Body of pancreas (tissue), 4 donors: Measurements from ENCODE around the gene ADCY5. TPM values are rescaled to one million over a fixed set of nuclear protein-coding genes. Genes with fewer than 3 reads are reported as not detected.

Experiments
- ATAC-seq: fragments of 150-250 bp; one replicate; pipeline ENCODE4 v1.9.1; 2016
- DNase-seq, 4 donors: peaks; one replicate each; pipeline ENCODE4 v3.0.0-alpha.2; 2019
- H3K27ac ChIP-seq, 4 donors: fragments of 200-600 bp; sonication (generic); 1 replicate in 3 of 4; 2 replicates in 1 of 4; pipeline versions ENCODE4 v1.5.1 to v1.6.1; 2016 to 2019; ENCODE audit warnings: mild to moderate bottlenecking in 1 of 4, mixed read lengths in 1 of 4, moderate library complexity in 1 of 4
- H3K27me3 ChIP-seq, 2 donors: fragments of 200-600 bp; sonication (generic); one replicate each; pipeline ENCODE4 v1.6.0; 2016; ENCODE audit warnings: mild to moderate bottlenecking in 1 of 2
- H3K36me3 ChIP-seq, 2 donors: fragments of 200-600 bp; sonication (generic); replicated peaks in 1 of 2; 2 replicates each; pipeline ENCODE4 v1.5.1; 2016; ENCODE audit warnings: low read depth in 2 of 2; ENCODE audit not compliant: insufficient read depth in 1 of 2
- H3K4me1 ChIP-seq: fragments of 200-600 bp; sonication (generic); one replicate; pipeline ENCODE4 v1.6.0; 2016
- H3K4me3 ChIP-seq, 2 donors: fragments of 200-600 bp; sonication (generic); 1 replicate in 1 of 2; 2 replicates in 1 of 2; pipeline ENCODE4 v1.5.1; 2016 to 2019
- H3K9me3 ChIP-seq, 3 donors: fragments of 200-600 bp; sonication (generic); 1 replicate in 2 of 3; 2 replicates in 1 of 3; pipeline ENCODE4 v1.5.1; 2016
- POLR2A ChIP-seq, 3 donors: fragments of 450-650 bp; IDR thresholded peaks; one replicate each; pipeline ENCODE4 v1.6.1; 2016; ENCODE audit warnings: antibody characterized with exemption in 3 of 3, mild to moderate bottlenecking in 2 of 3
- WGBS, 2 donors: methylation state at CpG; one replicate each; pipeline ENCODE4 v1.1.5; 2017; 5-methylcytosine and 5-hydroxymethylcytosine counted together
- intact Hi-C: fragments of 100-400 bp; cut with DNase I; formaldehyde crosslinking; loops from one replicate; pipeline ENCODE4 v1.15.1; 2023
- total RNA-seq, 2 donors: library from RNA; depleted of rRNA; stranded (reverse); fragments of >200 nt; gene quantifications; one replicate each; pipeline ENCODE4 v1.1.0, GENCODE V29; 2016
- TF ChIP-seq, protein P1 (sequence below), 7 experiments: fragments of 450-650 bp in 4 of 7; fragments of 200-600 bp in 3 of 7; sonication (generic) in 3 of 7; IDR thresholded peaks; one replicate each; pipeline ENCODE4 v1.5.1; 2016 to 2019; ENCODE audit warnings: antibody characterized with exemption in 7 of 7

Gene ADCY5
- total RNA-seq, 2 donors from 2014 or later, result 10.6 to 18.8 TPM

DNA sequence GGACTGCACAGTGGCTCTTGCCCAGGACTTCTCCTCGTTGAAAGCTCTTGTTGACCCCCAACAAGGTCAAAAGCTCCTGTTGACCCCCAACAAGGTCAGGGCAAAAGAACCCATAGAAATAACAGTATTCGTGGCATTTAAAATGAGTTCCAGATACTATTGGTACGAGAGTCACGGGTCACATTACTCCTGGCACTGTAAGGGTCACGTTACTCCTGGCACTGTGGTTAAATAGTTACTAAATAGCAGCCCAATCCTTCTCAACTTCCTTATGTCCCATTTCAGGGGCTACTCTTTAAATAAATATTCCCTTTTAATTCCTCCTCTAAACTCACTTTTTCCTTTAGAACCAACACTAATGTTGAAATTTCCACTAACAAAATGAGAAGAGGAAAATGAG lies 18.2 kb upstream of the ADCY5 start:
- 21 to 28% methylated on average over 5 of the region's 5 CpGs for WGBS, 2 donors

DNA sequence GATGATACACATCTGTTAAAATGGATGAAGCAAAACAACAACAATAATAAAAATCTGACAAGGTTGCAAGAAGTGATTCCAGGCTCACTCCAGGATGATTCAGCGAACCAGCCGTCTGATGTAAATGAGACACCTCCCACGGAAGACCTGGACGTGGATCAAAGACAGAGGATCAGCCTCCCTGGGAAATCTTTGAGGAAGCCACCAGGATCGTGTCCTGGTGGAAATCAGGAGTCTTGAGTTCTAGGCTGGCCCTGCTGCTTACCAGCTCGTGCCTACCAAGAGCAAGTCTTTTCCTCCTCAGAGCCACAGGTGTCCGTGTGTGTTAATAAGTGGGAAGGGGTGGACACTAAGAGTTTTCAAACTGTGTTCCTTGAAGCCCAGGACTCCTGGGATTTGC lies 15.3 kb upstream of the ADCY5 start:
- H3K27me3 ChIP-seq, result no peaks in the 10 kb centered on the region
- no peaks in the 10 kb centered on the region for H3K36me3 ChIP-seq
- ATAC-seq, result no peak
- no peaks in the 10 kb centered on the region for H3K4me1 ChIP-seq
- no peak for DNase-seq
- TF ChIP-seq, protein P1, sequence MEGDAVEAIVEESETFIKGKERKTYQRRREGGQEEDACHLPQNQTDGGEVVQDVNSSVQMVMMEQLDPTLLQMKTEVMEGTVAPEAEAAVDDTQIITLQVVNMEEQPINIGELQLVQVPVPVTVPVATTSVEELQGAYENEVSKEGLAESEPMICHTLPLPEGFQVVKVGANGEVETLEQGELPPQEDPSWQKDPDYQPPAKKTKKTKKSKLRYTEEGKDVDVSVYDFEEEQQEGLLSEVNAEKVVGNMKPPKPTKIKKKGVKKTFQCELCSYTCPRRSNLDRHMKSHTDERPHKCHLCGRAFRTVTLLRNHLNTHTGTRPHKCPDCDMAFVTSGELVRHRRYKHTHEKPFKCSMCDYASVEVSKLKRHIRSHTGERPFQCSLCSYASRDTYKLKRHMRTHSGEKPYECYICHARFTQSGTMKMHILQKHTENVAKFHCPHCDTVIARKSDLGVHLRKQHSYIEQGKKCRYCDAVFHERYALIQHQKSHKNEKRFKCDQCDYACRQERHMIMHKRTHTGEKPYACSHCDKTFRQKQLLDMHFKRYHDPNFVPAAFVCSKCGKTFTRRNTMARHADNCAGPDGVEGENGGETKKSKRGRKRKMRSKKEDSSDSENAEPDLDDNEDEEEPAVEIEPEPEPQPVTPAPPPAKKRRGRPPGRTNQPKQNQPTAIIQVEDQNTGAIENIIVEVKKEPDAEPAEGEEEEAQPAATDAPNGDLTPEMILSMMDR (IDR thresholded peaks at IDR 0.05), result no peak
- no peak for TF ChIP-seq POLR2A (IDR thresholded peaks at IDR 0.05)
- intact Hi-C loops, result no loop called here
- no peak overlapping the region for H3K4me3 ChIP-seq
- H3K27ac ChIP-seq, result no peak overlapping the region
- 70 to 75% methylated on average over 7 of the region's 7 CpGs for WGBS, 2 donors
- H3K9me3 ChIP-seq, result no peaks in the 10 kb centered on the region

More for the DNA sequence above, 18.2 kb upstream of the ADCY5 start:
- H3K27ac ChIP-seq, result peak overlapping the region in 2 of 4 donors; percentile 27 to 43
- H3K27me3 ChIP-seq, result no peaks in the 10 kb centered on the region
- H3K36me3 ChIP-seq, result no peaks in the 10 kb centered on the region
- ATAC-seq (peak; percentile 74), DNase-seq (peak in 2 of 4 donors; percentile 20 to 25)
- H3K9me3 ChIP-seq, result no peaks in the 10 kb centered on the region
- no peak overlapping the region for H3K4me3 ChIP-seq
- TF ChIP-seq POLR2A (IDR thresholded peaks at IDR 0.05), result no peak
- TF ChIP-seq, protein P1 (IDR thresholded peaks at IDR 0.05), result no peak
- intact Hi-C loops, result no loop called here
- no peaks in the 10 kb centered on the region for H3K4me1 ChIP-seq

DNA sequence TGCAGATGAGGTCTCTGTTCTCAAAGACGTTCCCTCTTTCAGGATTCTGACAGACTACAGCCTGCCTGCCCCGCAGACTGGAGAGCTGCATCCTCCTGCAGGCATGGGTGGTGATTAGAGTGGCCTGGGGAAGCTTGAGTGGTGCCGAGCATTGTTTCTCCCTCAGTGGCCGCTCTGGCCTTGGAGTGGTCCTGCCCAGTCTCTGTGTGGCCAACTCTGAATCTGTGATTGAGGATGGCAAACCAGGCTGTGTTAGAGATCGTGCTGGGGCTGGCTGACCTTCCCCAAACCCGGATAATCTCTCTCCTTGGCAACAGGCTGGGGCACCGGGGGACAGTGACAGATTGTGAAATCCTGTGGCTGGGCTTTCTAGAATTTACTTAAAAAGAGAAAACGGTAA lies 11.0 kb upstream of the ADCY5 start:
- intact Hi-C loops, result no loop called here
- no peaks in the 10 kb centered on the region for H3K4me1 ChIP-seq

DNA sequence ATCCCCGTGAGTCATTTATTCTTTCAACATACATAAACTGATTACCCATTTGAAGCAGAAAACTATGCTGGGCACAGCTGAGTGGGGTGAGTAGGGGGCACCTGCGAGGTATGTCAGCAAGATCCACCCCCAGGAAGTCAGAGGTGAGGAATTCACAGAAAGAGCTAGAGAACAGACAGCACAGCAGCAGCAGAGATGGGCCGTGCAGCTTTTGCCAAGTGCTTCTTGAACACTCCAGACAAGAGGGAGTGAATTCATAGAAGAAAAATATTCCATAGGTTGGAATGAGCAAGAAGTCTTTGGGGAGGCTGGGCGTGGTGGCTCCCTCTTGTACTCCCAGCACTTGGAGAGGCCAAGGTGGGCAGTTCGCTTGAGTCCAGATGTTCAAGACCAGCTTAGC lies 9.4 kb upstream of the ADCY5 start:
- H3K9me3 ChIP-seq, result no peaks in the 10 kb centered on the region
- no peak overlapping the region for H3K27ac ChIP-seq
- DNase-seq (no peak), ATAC-seq (no peak)
- no peak for TF ChIP-seq POLR2A (IDR thresholded peaks at IDR 0.05)
- TF ChIP-seq, protein P1 (IDR thresholded peaks at IDR 0.05), result no peak
- no peaks in the 10 kb centered on the region for H3K27me3 ChIP-seq
- no peaks in the 10 kb centered on the region for H3K36me3 ChIP-seq
- H3K4me3 ChIP-seq, result no peak overlapping the region
- intact Hi-C loops, result no loop called here
- 78 to 80% methylated on average over 5 of the region's 5 CpGs for WGBS, 2 donors
- H3K4me1 ChIP-seq, result no peaks in the 10 kb centered on the region

More for the DNA sequence above, 11.0 kb upstream of the ADCY5 start:
- Histone ChIP-seq H3K36me3 (no peaks in the 10 kb centered on the region), H3K27ac (no peak overlapping the region), H3K4me3 (no peak overlapping the region), H3K9me3 (no peaks in the 10 kb centered on the region), H3K27me3 (no peaks in the 10 kb centered on the region)
- no peak for TF ChIP-seq POLR2A (IDR thresholded peaks at IDR 0.05)
- TF ChIP-seq, protein P1 (IDR thresholded peaks at IDR 0.05), result no peak
- no peak for ATAC-seq
- WGBS, 2 donors, result 15 to 28% methylated on average over 6 to 8 of the region's 8 CpGs
- no peak for DNase-seq

DNA sequence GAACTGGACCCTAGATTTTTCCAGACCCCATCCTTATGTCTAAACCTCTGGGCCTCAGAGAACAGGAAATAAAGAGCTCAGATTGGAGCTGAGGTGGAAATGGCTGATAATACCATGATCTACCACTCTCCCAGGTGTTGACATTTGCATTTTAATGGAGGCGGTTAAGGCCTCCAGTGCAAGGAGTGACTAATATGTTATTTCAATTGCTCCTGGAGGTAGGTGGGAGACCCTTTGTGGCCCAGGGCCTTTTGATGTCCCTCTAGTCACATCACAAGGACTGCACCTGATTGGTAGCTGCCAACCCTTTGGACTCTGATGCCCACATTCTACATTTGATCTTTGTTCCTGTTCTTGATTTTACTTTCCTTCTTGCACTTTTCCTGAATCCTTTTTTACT lies 9.0 kb upstream of the ADCY5 start:
- no peaks in the 10 kb centered on the region for H3K9me3 ChIP-seq
- no peak overlapping the region for H3K27ac ChIP-seq
- ATAC-seq, result no peak
- no peak for TF ChIP-seq POLR2A (IDR thresholded peaks at IDR 0.05)
- TF ChIP-seq, protein P1 (IDR thresholded peaks at IDR 0.05), result no peak
- H3K27me3 ChIP-seq, result no peaks in the 10 kb centered on the region
- intact Hi-C loops, result no loop called here
- DNase-seq, result no peak
- no peaks in the 10 kb centered on the region for H3K36me3 ChIP-seq
- H3K4me3 ChIP-seq, result no peak overlapping the region
- 88 to 100% methylated on average over 1 of the region's 1 CpG for WGBS, 2 donors
- no peaks in the 10 kb centered on the region for H3K4me1 ChIP-seq
